ENCODE data around the gene MCEMP1. TPM values are rescaled to one million over a fixed set of nuclear protein-coding genes. Genes with fewer than 3 reads are reported as not detected.

MCEMP1 gene
- total RNA-seq, 1 donor from 2014 or later = not detected

GRCh38 chr19:7629347-7630054 lies 47.4 kb upstream of the MCEMP1 start, which contains the start of the genes PET100 and XAB2:
TSS of gene PET100 (plus strand) at chr19:7629793. CDS start at chr19:7629834, 41 bp downstream.
TSS of gene XAB2 (minus strand) at chr19:7629545. CDS start at chr19:7629527, 18 bp downstream.
- Mint-ChIP-seq H3K9me3 (no peaks in the 10 kb centered on the region), H3K4me3 (peak within 1 kb of the TSS; percentile 100), H3K36me3 (peaks cover 8% of the 10 kb centered on the region), H3K4me1 (peaks cover 32% of the 10 kb centered on the region), H3K27ac (peak within 1 kb of the TSS; percentile 100), H3K27me3 (ENCODE audit: insufficient read depth, low read depth) (peaks cover 9% of the 10 kb centered on the region)
- no peak within 1 kb of the TSS for H3K27ac ChIP-seq
- H3K36me3 ChIP-seq = no peaks in the 10 kb centered on the region
- peak within 1 kb of the TSS; percentile 74 for H2AFZ ChIP-seq (replicated peaks)
- H4K20me1 ChIP-seq (ENCODE audit: low read depth) = peaks cover 6% of the 10 kb centered on the region
- H3K4me1 ChIP-seq = peaks cover 5% of the 10 kb centered on the region
- H3K79me2 ChIP-seq (ENCODE audit: low read depth) = peaks cover 57% of the 10 kb centered on the region
- H3K27me3 ChIP-seq = peaks cover 3% of the 10 kb centered on the region
- DNase-seq (ENCODE audit: low spot score) = peak; percentile 98
- peak within 1 kb of the TSS; percentile 95 for H3K4me3 ChIP-seq
- no peak for TF ChIP-seq CTCF (IDR thresholded peaks at IDR 0.05)
- no peak for TF ChIP-seq EZH2 (IDR thresholded peaks at IDR 0.05)
- TF ChIP-seq EZH2phosphoT487 (IDR thresholded peaks at IDR 0.05) = no peak
- H3F3A ChIP-seq (ENCODE audit: low read depth) = no peaks in the 10 kb centered on the region
- no peaks in the 10 kb centered on the region for H3K9me3 ChIP-seq (ENCODE audit: low read depth)
- H3K4me2 ChIP-seq = peak within 1 kb of the TSS; percentile 98
- peak within 1 kb of the TSS; percentile 98 for H3K9ac ChIP-seq

GRCh38 chr19:7631577-7631976 lies 45.3 kb upstream of the MCEMP1 start:
- no peak overlapping the region for H3K9ac ChIP-seq
- no peak overlapping the region for H3K4me2 ChIP-seq
- H3K79me2 ChIP-seq (ENCODE audit: low read depth) = peaks cover 53% of the 10 kb centered on the region
- Mint-ChIP-seq H3K9me3 (no peaks in the 10 kb centered on the region), H3K27me3 (ENCODE audit: insufficient read depth, low read depth) (peaks cover 17% of the 10 kb centered on the region), H3K4me1 (peaks cover 32% of the 10 kb centered on the region), H3K36me3 (peaks cover 6% of the 10 kb centered on the region), H3K27ac (no peak overlapping the region), H3K4me3 (peak overlapping the region; percentile 52)
- no peak overlapping the region for H2AFZ ChIP-seq (replicated peaks)
- TF ChIP-seq EZH2phosphoT487 (IDR thresholded peaks at IDR 0.05) = no peak
- no peak for TF ChIP-seq CTCF (IDR thresholded peaks at IDR 0.05)
- no peak for TF ChIP-seq EZH2 (IDR thresholded peaks at IDR 0.05)
- peaks cover 5% of the 10 kb centered on the region for H3K4me1 ChIP-seq
- H3K27me3 ChIP-seq = peaks cover 24% of the 10 kb centered on the region
- H3F3A ChIP-seq (ENCODE audit: low read depth) = peaks cover 12% of the 10 kb centered on the region
- no peak overlapping the region for H3K4me3 ChIP-seq
- no peaks in the 10 kb centered on the region for H3K9me3 ChIP-seq (ENCODE audit: low read depth)
- H4K20me1 ChIP-seq (ENCODE audit: low read depth) = peaks cover 6% of the 10 kb centered on the region
- H3K27ac ChIP-seq = no peak overlapping the region
- no peaks in the 10 kb centered on the region for H3K36me3 ChIP-seq
- DNase-seq (ENCODE audit: low spot score) = no peak

- TF ChIP-seq EZH2phosphoT487 (IDR thresholded peaks at IDR 0.05) (no peak), EZH2 (IDR thresholded peaks at IDR 0.05) (no peak), CTCF (IDR thresholded peaks at IDR 0.05) (no peak)
- H2AFZ ChIP-seq (replicated peaks) = no peak overlapping the region
- H3K36me3 Mint-ChIP-seq = peaks cover 6% of the 10 kb centered on the region
- peaks cover 12% of the 10 kb centered on the region for H3F3A ChIP-seq (ENCODE audit: low read depth)
- H3K4me2 ChIP-seq = no peak overlapping the region
- peaks cover 19% of the 10 kb centered on the region for H3K27me3 Mint-ChIP-seq (ENCODE audit: insufficient read depth, low read depth)
- no peaks in the 10 kb centered on the region for H3K9me3 Mint-ChIP-seq
- no peaks in the 10 kb centered on the region for H3K9me3 ChIP-seq (ENCODE audit: low read depth)
- no peak overlapping the region for H3K4me3 ChIP-seq
- peaks cover 43% of the 10 kb centered on the region for H3K79me2 ChIP-seq (ENCODE audit: low read depth)
- H4K20me1 ChIP-seq (ENCODE audit: low read depth) = peaks cover 6% of the 10 kb centered on the region
- no peak overlapping the region for H3K27ac ChIP-seq
- peaks cover 26% of the 10 kb centered on the region for H3K27me3 ChIP-seq
- no peak overlapping the region for H3K9ac ChIP-seq
- H3K27ac Mint-ChIP-seq = no peak overlapping the region
- H3K4me3 Mint-ChIP-seq = no peak overlapping the region
- H3K36me3 ChIP-seq = no peaks in the 10 kb centered on the region
- H3K4me1 Mint-ChIP-seq = peaks cover 32% of the 10 kb centered on the region
- DNase-seq (ENCODE audit: low spot score) = no peak
- peaks cover 5% of the 10 kb centered on the region for H3K4me1 ChIP-seq
These were observed 44.3 kb upstream of the MCEMP1 start for GRCh38 chr19:7632340-7633203.

Measured in neural progenitor cell (in vitro differentiated cells).